Peyer's patch (tissue), 4 donors: ENCODE results near the gene GGTLC2.

ENCODE experiments used
- POLR2A ChIP-seq, 2 donors: fragments of 450-650 bp; IDR thresholded peaks; one replicate each; pipeline ENCODE4 v1.5.1; 2017; ENCODE audit warnings: antibody characterized with exemption in 2 of 2, mild to moderate bottlenecking in 2 of 2, moderate library complexity in 2 of 2
- TF ChIP-seq, protein P1 (sequence below), 6 experiments: fragments of 450-650 bp in 4 of 6; fragments of 200-600 bp in 2 of 6; sonication (generic) in 1 of 6; IDR thresholded peaks; one replicate each; pipeline ENCODE4 v1.5.1; 2017 to 2019; ENCODE audit warnings: antibody characterized with exemption in 6 of 6, mild to moderate bottlenecking in 3 of 6, moderate library complexity in 1 of 6

DNA sequence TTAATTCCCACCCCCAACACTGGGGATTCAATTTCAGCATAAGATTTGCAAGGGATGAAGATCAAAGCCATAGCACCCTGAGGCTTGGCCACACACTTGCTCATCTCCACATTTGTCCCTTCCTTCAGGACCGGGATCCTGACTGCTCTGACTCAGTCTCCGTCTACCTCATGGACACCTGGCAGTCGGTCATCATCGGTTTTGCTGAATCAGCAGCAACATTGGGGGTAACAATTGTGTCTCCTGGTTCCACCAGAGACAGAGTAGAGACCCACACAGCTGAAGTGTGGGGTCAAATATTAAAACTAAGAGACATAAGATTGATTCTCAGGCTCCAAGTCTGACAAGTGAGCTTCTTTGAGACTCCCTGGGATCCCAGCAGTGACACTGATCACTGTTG lies 34.6 kb downstream of the GGTLC2 start:
- TF ChIP-seq, protein P1, sequence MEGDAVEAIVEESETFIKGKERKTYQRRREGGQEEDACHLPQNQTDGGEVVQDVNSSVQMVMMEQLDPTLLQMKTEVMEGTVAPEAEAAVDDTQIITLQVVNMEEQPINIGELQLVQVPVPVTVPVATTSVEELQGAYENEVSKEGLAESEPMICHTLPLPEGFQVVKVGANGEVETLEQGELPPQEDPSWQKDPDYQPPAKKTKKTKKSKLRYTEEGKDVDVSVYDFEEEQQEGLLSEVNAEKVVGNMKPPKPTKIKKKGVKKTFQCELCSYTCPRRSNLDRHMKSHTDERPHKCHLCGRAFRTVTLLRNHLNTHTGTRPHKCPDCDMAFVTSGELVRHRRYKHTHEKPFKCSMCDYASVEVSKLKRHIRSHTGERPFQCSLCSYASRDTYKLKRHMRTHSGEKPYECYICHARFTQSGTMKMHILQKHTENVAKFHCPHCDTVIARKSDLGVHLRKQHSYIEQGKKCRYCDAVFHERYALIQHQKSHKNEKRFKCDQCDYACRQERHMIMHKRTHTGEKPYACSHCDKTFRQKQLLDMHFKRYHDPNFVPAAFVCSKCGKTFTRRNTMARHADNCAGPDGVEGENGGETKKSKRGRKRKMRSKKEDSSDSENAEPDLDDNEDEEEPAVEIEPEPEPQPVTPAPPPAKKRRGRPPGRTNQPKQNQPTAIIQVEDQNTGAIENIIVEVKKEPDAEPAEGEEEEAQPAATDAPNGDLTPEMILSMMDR (IDR thresholded peaks at IDR 0.05) = no peak
- no peak for TF ChIP-seq POLR2A (IDR thresholded peaks at IDR 0.05)
